HEK293 (cell line): ENCODE results near the gene SUPV3L1.

Source experiments
- HOXC10 ChIP-seq: sonication (generic); formaldehyde crosslinking; IDR thresholded peaks from 2 replicates; pipeline ENCODE4 v1.8.1; 2023; ENCODE audit warnings: mild to moderate bottlenecking, missing genetic modification reagents
- KLF8 ChIP-seq: fragments of 450-650 bp; formaldehyde crosslinking; IDR thresholded peaks from 2 replicates; pipeline ENCODE4 v1.5.1; 2016; ENCODE audit warnings: missing biosample characterization, missing genetic modification characterization
- MYNN ChIP-seq: fragments of 450-650 bp; formaldehyde crosslinking; IDR thresholded peaks from 2 replicates; pipeline ENCODE4 v1.5.1; 2016; ENCODE audit warnings: missing biosample characterization, missing genetic modification characterization, borderline replicate concordance
- OVOL3 ChIP-seq: fragments of 450-650 bp; formaldehyde crosslinking; IDR thresholded peaks from 2 replicates; pipeline ENCODE4 v1.5.1; 2016; ENCODE audit warnings: missing biosample characterization, missing genetic modification characterization
- PRDM1 ChIP-seq: fragments of 450-650 bp; formaldehyde crosslinking; IDR thresholded peaks from 2 replicates; pipeline ENCODE4; 2016; ENCODE audit warnings: missing biosample characterization, missing genetic modification characterization
- ZBTB17 ChIP-seq: fragments of 450-650 bp; formaldehyde crosslinking; IDR thresholded peaks from 2 replicates; pipeline ENCODE4 v1.5.1; 2016; ENCODE audit warnings: missing biosample characterization, missing genetic modification characterization
- ZBTB21 ChIP-seq: fragments of 450-650 bp; formaldehyde crosslinking; IDR thresholded peaks from 2 replicates; pipeline ENCODE4 v1.5.1; 2017; ENCODE audit warnings: missing biosample characterization, missing genetic modification characterization
- ZFP69B ChIP-seq: fragments of 450-650 bp; formaldehyde crosslinking; IDR thresholded peaks from 2 replicates; pipeline ENCODE4 v1.5.1; 2016; ENCODE audit warnings: missing biosample characterization, missing genetic modification characterization
- ZNF114 ChIP-seq: fragments of 450-650 bp; formaldehyde crosslinking; IDR thresholded peaks from 2 replicates; pipeline ENCODE4 v1.5.0; 2017; ENCODE audit warnings: missing biosample characterization, missing genetic modification characterization
- ZNF169 ChIP-seq: fragments of 450-650 bp; formaldehyde crosslinking; IDR thresholded peaks from 2 replicates; pipeline ENCODE4 v1.5.1; 2016; ENCODE audit warnings: missing biosample characterization, missing genetic modification characterization
- ZNF223 ChIP-seq: fragments of 450-650 bp; formaldehyde crosslinking; IDR thresholded peaks from 2 replicates; pipeline ENCODE4 v1.5.1; 2016; ENCODE audit warnings: missing biosample characterization, missing genetic modification characterization
- ZNF239 ChIP-seq: fragments of 450-650 bp; formaldehyde crosslinking; IDR thresholded peaks from 2 replicates; pipeline ENCODE4 v1.5.1; 2016; ENCODE audit warnings: missing biosample characterization, missing genetic modification characterization
- ZNF24 ChIP-seq: fragments of 450-650 bp; formaldehyde crosslinking; IDR thresholded peaks from 2 replicates; pipeline ENCODE4 v1.5.1; 2016; ENCODE audit warnings: missing biosample characterization, missing genetic modification characterization
- ZNF248 ChIP-seq: fragments of 450-650 bp; formaldehyde crosslinking; IDR thresholded peaks from 2 replicates; pipeline ENCODE4 v1.5.1; 2017; ENCODE audit warnings: missing biosample characterization, missing genetic modification characterization
- ZNF302 ChIP-seq: fragments of 450-650 bp; formaldehyde crosslinking; IDR thresholded peaks from 2 replicates; pipeline ENCODE4 v1.5.1; 2016; ENCODE audit warnings: missing biosample characterization, missing genetic modification characterization, low read depth
- ZNF366 ChIP-seq: fragments of 450-650 bp; formaldehyde crosslinking; conservative IDR thresholded peaks from 2 replicates; pipeline ENCODE4 v1.5.1; 2016; ENCODE audit warnings: missing biosample characterization, missing genetic modification characterization
- ZNF423 ChIP-seq: fragments of 450-650 bp; formaldehyde crosslinking; IDR thresholded peaks from 2 replicates; pipeline ENCODE4 v1.5.1; 2016; ENCODE audit warnings: missing biosample characterization, missing genetic modification characterization
- ZNF473 ChIP-seq: fragments of 450-650 bp; formaldehyde crosslinking; IDR thresholded peaks from 2 replicates; pipeline ENCODE4 v1.5.1; 2017; ENCODE audit warnings: missing biosample characterization, missing genetic modification characterization
- ZNF529 ChIP-seq: fragments of 450-650 bp; formaldehyde crosslinking; IDR thresholded peaks from 2 replicates; pipeline ENCODE4 v1.5.1; 2017; ENCODE audit warnings: missing genetic modification characterization, missing biosample characterization; ENCODE audit not compliant: insufficient replicate concordance
- ZNF555 ChIP-seq: fragments of 450-650 bp; formaldehyde crosslinking; conservative IDR thresholded peaks from 2 replicates; pipeline ENCODE4 v1.5.1; 2017; ENCODE audit warnings: missing biosample characterization, mild to moderate bottlenecking, missing genetic modification characterization, inconsistent platforms
- ZNF558 ChIP-seq: fragments of 450-650 bp; formaldehyde crosslinking; IDR thresholded peaks from 2 replicates; pipeline ENCODE4 v1.5.1; 2016; ENCODE audit warnings: missing biosample characterization, missing genetic modification characterization
- ZNF560 ChIP-seq: fragments of 450-650 bp; formaldehyde crosslinking; IDR thresholded peaks from 2 replicates; pipeline ENCODE4 v1.5.1; 2017; ENCODE audit warnings: missing biosample characterization, missing genetic modification characterization, borderline replicate concordance
- ZNF585B ChIP-seq: fragments of 450-650 bp; formaldehyde crosslinking; IDR thresholded peaks from 2 replicates; pipeline ENCODE4 v1.5.1; 2016; ENCODE audit warnings: missing biosample characterization, missing genetic modification characterization
- ZNF654 ChIP-seq: fragments of 450-650 bp; formaldehyde crosslinking; IDR thresholded peaks from 2 replicates; pipeline ENCODE4 v1.5.1; 2016; ENCODE audit warnings: low read depth, missing biosample characterization, missing genetic modification characterization
- ZNF664 ChIP-seq: fragments of 450-650 bp; formaldehyde crosslinking; IDR thresholded peaks from 2 replicates; pipeline ENCODE4 v1.5.1; 2016; ENCODE audit warnings: missing biosample characterization, missing genetic modification characterization
- ZNF776 ChIP-seq: fragments of 450-650 bp; formaldehyde crosslinking; IDR thresholded peaks from 2 replicates; pipeline ENCODE4 v1.5.0; 2017; ENCODE audit warnings: missing biosample characterization, missing genetic modification characterization, borderline replicate concordance
- ZSCAN16 ChIP-seq: fragments of 450-650 bp; formaldehyde crosslinking; IDR thresholded peaks from 2 replicates; pipeline ENCODE4 v1.5.1; 2016; ENCODE audit warnings: missing biosample characterization, missing genetic modification characterization
- ZXDB ChIP-seq: fragments of 450-650 bp; formaldehyde crosslinking; IDR thresholded peaks from 2 replicates; pipeline ENCODE4 v1.5.1; 2016; ENCODE audit warnings: missing biosample characterization, missing genetic modification characterization
- TF ChIP-seq, protein P1 (sequence below): fragments of 450-650 bp; formaldehyde crosslinking; IDR thresholded peaks from 2 replicates; pipeline ENCODE4 v1.5.1; 2016; ENCODE audit warnings: missing biosample characterization, missing genetic modification characterization
- TF ChIP-seq, protein P2 (sequence below): fragments of 450-650 bp; formaldehyde crosslinking; IDR thresholded peaks from 2 replicates; pipeline ENCODE4 v1.5.1; 2017; ENCODE audit warnings: missing biosample characterization, missing genetic modification characterization
- TF ChIP-seq, protein P3 (sequence below): fragments of 450-650 bp; formaldehyde crosslinking; IDR thresholded peaks from 2 replicates; pipeline ENCODE4 v1.5.1; 2016; ENCODE audit warnings: missing biosample characterization, missing genetic modification characterization
- TF ChIP-seq, protein P4 (sequence below): fragments of 450-650 bp; formaldehyde crosslinking; IDR thresholded peaks from 2 replicates; pipeline ENCODE4 v1.5.1; 2016; ENCODE audit warnings: missing biosample characterization, missing genetic modification characterization
- TF ChIP-seq, protein P5 (sequence below): fragments of 450-650 bp; formaldehyde crosslinking; IDR thresholded peaks from 2 replicates; pipeline ENCODE4 v1.5.1; 2016; ENCODE audit warnings: missing biosample characterization, missing genetic modification characterization

Gene SUPV3L1

DNA sequence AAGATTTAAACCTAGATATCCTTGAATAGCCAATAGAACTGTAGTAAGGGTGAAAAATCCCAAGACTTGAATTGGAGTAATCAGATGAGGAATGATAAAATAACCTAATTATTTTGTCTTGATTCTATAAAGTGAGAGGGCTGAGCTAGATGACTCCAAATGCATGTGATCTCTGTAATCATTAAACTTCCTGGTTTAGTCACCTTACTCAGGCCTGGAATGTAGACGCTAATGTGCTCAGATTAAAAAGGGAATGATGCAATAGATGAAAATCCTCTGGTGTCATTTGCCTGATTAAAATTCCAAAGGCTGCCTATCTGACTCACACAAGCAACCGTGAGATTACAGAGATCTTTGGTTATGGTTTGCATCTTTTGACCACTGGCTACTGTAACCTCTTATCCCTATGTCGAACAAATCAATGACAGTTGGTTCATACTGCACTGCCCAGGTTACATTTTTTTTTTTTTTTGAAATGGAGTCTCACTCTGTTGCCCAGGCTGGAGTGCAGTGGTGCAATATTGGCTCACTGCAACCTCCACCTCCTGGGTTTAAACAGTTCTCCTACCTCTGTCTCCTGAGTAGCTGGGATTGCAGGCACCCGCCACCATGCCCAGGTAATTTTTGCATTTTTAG lies 37.2 kb downstream of the SUPV3L1 start (continued):
- TF ChIP-seq, protein P1, sequence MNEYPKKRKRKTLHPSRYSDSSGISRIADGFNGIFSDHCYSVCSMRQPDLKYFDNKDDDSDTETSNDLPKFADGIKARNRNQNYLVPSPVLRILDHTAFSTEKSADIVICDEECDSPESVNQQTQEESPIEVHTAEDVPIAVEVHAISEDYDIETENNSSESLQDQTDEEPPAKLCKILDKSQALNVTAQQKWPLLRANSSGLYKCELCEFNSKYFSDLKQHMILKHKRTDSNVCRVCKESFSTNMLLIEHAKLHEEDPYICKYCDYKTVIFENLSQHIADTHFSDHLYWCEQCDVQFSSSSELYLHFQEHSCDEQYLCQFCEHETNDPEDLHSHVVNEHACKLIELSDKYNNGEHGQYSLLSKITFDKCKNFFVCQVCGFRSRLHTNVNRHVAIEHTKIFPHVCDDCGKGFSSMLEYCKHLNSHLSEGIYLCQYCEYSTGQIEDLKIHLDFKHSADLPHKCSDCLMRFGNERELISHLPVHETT = peak; percentile 94
- TF ChIP-seq ZNF664 (tag by site-specific recombination) = no peak
- TF ChIP-seq ZNF423 (tag by site-specific recombination) = no peak
- no peak for TF ChIP-seq ZNF239 (tag by site-specific recombination)
- no peak for TF ChIP-seq ZNF555 (tag by site-specific recombination)
- no peak for TF ChIP-seq ZNF302
- no peak for TF ChIP-seq ZNF114 (tag by site-specific recombination)
- TF ChIP-seq, protein P2, sequence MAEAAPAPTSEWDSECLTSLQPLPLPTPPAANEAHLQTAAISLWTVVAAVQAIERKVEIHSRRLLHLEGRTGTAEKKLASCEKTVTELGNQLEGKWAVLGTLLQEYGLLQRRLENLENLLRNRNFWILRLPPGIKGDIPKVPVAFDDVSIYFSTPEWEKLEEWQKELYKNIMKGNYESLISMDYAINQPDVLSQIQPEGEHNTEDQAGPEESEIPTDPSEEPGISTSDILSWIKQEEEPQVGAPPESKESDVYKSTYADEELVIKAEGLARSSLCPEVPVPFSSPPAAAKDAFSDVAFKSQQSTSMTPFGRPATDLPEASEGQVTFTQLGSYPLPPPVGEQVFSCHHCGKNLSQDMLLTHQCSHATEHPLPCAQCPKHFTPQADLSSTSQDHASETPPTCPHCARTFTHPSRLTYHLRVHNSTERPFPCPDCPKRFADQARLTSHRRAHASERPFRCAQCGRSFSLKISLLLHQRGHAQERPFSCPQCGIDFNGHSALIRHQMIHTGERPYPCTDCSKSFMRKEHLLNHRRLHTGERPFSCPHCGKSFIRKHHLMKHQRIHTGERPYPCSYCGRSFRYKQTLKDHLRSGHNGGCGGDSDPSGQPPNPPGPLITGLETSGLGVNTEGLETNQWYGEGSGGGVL (tag by site-specific recombination) = 0 out of 2 replicates have a peak, but pooled peaks have one; percentile 49
- TF ChIP-seq ZNF24 = peak; percentile 95
- no peak for TF ChIP-seq MYNN (tag by site-specific recombination)
- peak; percentile 19; the same call in 1 of the 2 replicates for TF ChIP-seq ZNF654 (tag by site-specific recombination)
- TF ChIP-seq KLF8 = peak; percentile 84
- TF ChIP-seq ZNF473 (tag by site-specific recombination) = no peak
- TF ChIP-seq, protein P3, sequence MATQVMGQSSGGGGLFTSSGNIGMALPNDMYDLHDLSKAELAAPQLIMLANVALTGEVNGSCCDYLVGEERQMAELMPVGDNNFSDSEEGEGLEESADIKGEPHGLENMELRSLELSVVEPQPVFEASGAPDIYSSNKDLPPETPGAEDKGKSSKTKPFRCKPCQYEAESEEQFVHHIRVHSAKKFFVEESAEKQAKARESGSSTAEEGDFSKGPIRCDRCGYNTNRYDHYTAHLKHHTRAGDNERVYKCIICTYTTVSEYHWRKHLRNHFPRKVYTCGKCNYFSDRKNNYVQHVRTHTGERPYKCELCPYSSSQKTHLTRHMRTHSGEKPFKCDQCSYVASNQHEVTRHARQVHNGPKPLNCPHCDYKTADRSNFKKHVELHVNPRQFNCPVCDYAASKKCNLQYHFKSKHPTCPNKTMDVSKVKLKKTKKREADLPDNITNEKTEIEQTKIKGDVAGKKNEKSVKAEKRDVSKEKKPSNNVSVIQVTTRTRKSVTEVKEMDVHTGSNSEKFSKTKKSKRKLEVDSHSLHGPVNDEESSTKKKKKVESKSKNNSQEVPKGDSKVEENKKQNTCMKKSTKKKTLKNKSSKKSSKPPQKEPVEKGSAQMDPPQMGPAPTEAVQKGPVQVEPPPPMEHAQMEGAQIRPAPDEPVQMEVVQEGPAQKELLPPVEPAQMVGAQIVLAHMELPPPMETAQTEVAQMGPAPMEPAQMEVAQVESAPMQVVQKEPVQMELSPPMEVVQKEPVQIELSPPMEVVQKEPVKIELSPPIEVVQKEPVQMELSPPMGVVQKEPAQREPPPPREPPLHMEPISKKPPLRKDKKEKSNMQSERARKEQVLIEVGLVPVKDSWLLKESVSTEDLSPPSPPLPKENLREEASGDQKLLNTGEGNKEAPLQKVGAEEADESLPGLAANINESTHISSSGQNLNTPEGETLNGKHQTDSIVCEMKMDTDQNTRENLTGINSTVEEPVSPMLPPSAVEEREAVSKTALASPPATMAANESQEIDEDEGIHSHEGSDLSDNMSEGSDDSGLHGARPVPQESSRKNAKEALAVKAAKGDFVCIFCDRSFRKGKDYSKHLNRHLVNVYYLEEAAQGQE (tag by site-specific recombination) = no peak
- TF ChIP-seq HOXC10 = no peak
- TF ChIP-seq ZNF585B (tag by site-specific recombination) = no peak
- no peak for TF ChIP-seq ZNF169
- TF ChIP-seq ZNF248 (tag by site-specific recombination) = no peak
- no peak for TF ChIP-seq ZNF560 (tag by site-specific recombination)
- no peak for TF ChIP-seq ZNF223 (tag by site-specific recombination)
- TF ChIP-seq, protein P4, sequence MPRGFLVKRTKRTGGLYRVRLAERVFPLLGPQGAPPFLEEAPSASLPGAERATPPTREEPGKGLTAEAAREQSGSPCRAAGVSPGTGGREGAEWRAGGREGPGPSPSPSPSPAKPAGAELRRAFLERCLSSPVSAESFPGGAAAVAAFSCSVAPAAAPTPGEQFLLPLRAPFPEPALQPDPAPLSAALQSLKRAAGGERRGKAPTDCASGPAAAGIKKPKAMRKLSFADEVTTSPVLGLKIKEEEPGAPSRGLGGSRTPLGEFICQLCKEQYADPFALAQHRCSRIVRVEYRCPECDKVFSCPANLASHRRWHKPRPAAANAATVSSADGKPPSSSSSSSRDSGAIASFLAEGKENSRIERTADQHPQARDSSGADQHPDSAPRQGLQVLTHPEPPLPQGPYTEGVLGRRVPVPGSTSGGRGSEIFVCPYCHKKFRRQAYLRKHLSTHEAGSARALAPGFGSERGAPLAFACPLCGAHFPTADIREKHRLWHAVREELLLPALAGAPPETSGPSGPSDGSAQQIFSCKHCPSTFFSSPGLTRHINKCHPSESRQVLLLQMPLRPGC (tag by site-specific recombination) = peak; percentile 99
- peak; percentile 51; the same call in 1 of the 2 replicates for TF ChIP-seq ZNF558 (tag by site-specific recombination)
- TF ChIP-seq OVOL3 (tag by site-specific recombination) = no peak
- peak; percentile 91 for TF ChIP-seq ZNF366 (tag by site-specific recombination)
- TF ChIP-seq ZXDB = peak; percentile 57
- TF ChIP-seq ZBTB17 (tag by site-specific recombination) = peak; percentile 98
- TF ChIP-seq, protein P5, sequence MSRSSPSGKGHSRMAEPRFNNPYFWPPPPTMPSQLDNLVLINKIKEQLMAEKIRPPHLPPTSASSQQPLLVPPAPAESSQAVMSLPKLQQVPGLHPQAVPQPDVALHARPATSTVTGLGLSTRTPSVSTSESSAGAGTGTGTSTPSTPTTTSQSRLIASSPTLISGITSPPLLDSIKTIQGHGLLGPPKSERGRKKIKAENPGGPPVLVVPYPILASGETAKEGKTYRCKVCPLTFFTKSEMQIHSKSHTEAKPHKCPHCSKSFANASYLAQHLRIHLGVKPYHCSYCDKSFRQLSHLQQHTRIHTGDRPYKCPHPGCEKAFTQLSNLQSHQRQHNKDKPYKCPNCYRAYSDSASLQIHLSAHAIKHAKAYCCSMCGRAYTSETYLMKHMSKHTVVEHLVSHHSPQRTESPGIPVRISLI (tag by site-specific recombination) = no peak
- 0 out of 2 replicates have a peak, but pooled peaks have one; percentile 42 for TF ChIP-seq PRDM1 (tag by site-specific recombination)
- TF ChIP-seq ZFP69B = peak; percentile 64
- no peak for TF ChIP-seq ZNF529 (tag by site-specific recombination)
- TF ChIP-seq ZSCAN16 (tag by site-specific recombination) = no peak
- TF ChIP-seq ZNF776 (tag by site-specific recombination) = no peak
- TF ChIP-seq ZBTB21 (tag by site-specific recombination) = peak; percentile 89
